Measurements from ENCODE around the gene SPTBN1. TPM values are rescaled to one million over a fixed set of nuclear protein-coding genes. Genes with fewer than 3 reads are reported as not detected.

SPTBN1 gene
- total and polyA plus RNA-seq, 2 of the 13 experiments (the other 11 are each of a cell fraction or from before 2014, with no cell fraction given) = 123 to 299 TPM

DNA sequence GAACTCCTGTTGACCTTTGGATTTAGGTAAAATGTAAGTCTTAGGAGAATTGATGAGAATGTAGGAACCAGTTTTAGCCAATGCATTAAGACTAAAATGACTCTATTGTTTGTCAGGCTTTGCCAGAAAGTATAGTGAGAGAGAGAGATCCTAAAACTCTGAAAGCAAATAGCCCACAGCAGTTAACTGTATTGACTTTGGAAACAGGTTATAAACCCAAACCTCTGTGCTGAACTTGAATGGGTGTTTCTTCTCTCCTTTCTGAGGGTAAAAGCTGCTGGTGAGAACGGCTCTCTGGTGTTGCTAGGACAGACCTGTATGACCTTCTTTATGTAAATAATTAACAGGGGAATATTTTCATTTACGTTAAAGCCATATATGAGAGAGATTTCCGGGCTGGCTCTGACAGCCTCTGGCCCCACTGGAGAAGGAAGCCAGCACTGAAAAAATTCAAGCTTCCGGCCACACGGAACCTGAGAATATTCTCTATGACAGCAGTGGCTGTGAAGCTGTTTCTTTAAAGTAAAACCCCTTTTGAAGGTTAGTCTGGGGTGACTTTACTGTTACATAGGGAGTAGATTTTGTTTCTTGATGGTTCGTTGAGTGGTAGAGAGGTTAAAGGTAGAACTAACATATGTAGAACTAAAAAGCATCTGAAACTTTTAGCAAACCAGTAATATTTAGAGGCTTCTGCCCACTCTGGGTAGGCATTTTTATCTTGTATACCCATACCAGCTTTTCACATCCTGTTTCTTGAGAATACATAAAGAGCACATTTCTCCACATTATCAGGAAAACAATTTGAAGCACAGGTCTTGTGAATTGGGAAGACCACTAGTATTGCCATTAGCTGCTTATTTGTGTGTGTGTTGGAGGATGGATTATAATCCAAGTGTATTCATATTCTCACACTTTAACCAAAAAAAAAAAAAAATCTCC, 123.8 kb downstream of the SPTBN1 start (continued):
- no peak for TF ChIP-seq ZNF207 (IDR thresholded peaks at IDR 0.05; ENCODE audit: borderline replicate concordance)
- no peak for TF ChIP-seq ZNF788 (CRISPR knock-in tag; IDR thresholded peaks at IDR 0.05; ENCODE audit: borderline replicate concordance)
- no peak for TF ChIP-seq ZNF737 (CRISPR knock-in tag; IDR thresholded peaks at IDR 0.05; ENCODE audit: borderline replicate concordance)
- no peak for TF ChIP-seq FOXP1 (IDR thresholded peaks at IDR 0.05)
- TF ChIP-seq FOXP1 (CRISPR knock-in tag; IDR thresholded peaks at IDR 0.05) = peak; percentile 68
- TF ChIP-seq MBNL3 (CRISPR knock-in tag; conservative IDR thresholded peaks at IDR 0.05) = no peak
- TF ChIP-seq ZSCAN22 (CRISPR knock-in tag; IDR thresholded peaks at IDR 0.05) = no peak
- TF ChIP-seq ZNF430 (CRISPR knock-in tag; IDR thresholded peaks at IDR 0.05) = peak; percentile 42; the same call in 1 of the 2 replicates
- TF ChIP-seq TAF15 (IDR thresholded peaks at IDR 0.05; ENCODE audit: low read depth, low read length, poor library complexity, severe bottlenecking) = no peak
- TF ChIP-seq PAX8 (CRISPR knock-in tag; IDR thresholded peaks at IDR 0.05; ENCODE audit: borderline replicate concordance) = no peak
- TF ChIP-seq, protein P1, sequence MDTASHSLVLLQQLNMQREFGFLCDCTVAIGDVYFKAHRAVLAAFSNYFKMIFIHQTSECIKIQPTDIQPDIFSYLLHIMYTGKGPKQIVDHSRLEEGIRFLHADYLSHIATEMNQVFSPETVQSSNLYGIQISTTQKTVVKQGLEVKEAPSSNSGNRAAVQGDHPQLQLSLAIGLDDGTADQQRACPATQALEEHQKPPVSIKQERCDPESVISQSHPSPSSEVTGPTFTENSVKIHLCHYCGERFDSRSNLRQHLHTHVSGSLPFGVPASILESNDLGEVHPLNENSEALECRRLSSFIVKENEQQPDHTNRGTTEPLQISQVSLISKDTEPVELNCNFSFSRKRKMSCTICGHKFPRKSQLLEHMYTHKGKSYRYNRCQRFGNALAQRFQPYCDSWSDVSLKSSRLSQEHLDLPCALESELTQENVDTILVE (CRISPR knock-in tag; IDR thresholded peaks at IDR 0.05) = peak; percentile 59; the same call in 1 of the 2 replicates
- TF ChIP-seq SOX6 (IDR thresholded peaks at IDR 0.05) = no peak
- TF ChIP-seq SOX6 (CRISPR knock-in tag; IDR thresholded peaks at IDR 0.05) = peak; percentile 94
- TF ChIP-seq, protein P2, sequence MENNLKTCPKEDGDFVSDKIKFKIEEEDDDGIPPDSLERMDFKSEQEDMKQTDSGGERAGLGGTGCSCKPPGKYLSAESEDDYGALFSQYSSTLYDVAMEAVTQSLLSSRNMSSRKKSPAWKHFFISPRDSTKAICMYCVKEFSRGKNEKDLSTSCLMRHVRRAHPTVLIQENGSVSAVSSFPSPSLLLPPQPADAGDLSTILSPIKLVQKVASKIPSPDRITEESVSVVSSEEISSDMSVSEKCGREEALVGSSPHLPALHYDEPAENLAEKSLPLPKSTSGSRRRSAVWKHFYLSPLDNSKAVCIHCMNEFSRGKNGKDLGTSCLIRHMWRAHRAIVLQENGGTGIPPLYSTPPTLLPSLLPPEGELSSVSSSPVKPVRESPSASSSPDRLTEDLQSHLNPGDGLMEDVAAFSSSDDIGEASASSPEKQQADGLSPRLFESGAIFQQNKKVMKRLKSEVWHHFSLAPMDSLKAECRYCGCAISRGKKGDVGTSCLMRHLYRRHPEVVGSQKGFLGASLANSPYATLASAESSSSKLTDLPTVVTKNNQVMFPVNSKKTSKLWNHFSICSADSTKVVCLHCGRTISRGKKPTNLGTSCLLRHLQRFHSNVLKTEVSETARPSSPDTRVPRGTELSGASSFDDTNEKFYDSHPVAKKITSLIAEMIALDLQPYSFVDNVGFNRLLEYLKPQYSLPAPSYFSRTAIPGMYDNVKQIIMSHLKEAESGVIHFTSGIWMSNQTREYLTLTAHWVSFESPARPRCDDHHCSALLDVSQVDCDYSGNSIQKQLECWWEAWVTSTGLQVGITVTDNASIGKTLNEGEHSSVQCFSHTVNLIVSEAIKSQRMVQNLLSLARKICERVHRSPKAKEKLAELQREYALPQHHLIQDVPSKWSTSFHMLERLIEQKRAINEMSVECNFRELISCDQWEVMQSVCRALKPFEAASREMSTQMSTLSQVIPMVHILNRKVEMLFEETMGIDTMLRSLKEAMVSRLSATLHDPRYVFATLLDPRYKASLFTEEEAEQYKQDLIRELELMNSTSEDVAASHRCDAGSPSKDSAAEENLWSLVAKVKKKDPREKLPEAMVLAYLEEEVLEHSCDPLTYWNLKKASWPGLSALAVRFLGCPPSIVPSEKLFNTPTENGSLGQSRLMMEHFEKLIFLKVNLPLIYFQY (CRISPR knock-in tag; IDR thresholded peaks at IDR 0.05; ENCODE audit: borderline replicate concordance) = peak; percentile 73; the same call in 1 of the 2 replicates
- no peak for TF ChIP-seq CBX5 (CRISPR knock-in tag; IDR thresholded peaks at IDR 0.05; ENCODE audit: borderline replicate concordance)
- peak; percentile 63; the same call in 1 of the 2 replicates for TF ChIP-seq KLF9 (CRISPR knock-in tag; IDR thresholded peaks at IDR 0.05; ENCODE audit: low read depth)
- TF ChIP-seq, protein P3, sequence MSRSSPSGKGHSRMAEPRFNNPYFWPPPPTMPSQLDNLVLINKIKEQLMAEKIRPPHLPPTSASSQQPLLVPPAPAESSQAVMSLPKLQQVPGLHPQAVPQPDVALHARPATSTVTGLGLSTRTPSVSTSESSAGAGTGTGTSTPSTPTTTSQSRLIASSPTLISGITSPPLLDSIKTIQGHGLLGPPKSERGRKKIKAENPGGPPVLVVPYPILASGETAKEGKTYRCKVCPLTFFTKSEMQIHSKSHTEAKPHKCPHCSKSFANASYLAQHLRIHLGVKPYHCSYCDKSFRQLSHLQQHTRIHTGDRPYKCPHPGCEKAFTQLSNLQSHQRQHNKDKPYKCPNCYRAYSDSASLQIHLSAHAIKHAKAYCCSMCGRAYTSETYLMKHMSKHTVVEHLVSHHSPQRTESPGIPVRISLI (CRISPR knock-in tag; IDR thresholded peaks at IDR 0.05; ENCODE audit: borderline replicate concordance) = no peak
- TF ChIP-seq KDM5A (IDR thresholded peaks at IDR 0.05; ENCODE audit: borderline replicate concordance, low read length) = no peak; the same call in 1 of the 2 replicates
- TF ChIP-seq SMAD9 (CRISPR knock-in tag; IDR thresholded peaks at IDR 0.05) = no peak
- peak; percentile 23; the same call in 1 of the 2 replicates for TF ChIP-seq SNAPC2 (CRISPR knock-in tag; IDR thresholded peaks at IDR 0.05)
- TF ChIP-seq GFI1 (CRISPR knock-in tag; IDR thresholded peaks at IDR 0.05; ENCODE audit: borderline replicate concordance) = peak; percentile 82
- no peak for TF ChIP-seq RORA (CRISPR knock-in tag; IDR thresholded peaks at IDR 0.05)
- TF ChIP-seq NBN (conservative IDR thresholded peaks at IDR 0.05) = no peak
- no peak for TF ChIP-seq ZNF232 (CRISPR knock-in tag; IDR thresholded peaks at IDR 0.05; ENCODE audit: borderline replicate concordance)
